HL-60 (cell line): ENCODE measurements around the gene PRDX4.

Experiments used
- SPI1 ChIP-seq: IDR thresholded peaks from 2 replicates; pipeline ENCODE4 v1.6.1; 2012; ENCODE audit warnings: low read depth, mild to moderate bottlenecking, borderline replicate concordance
- TF ChIP-seq, protein P1 (sequence below): IDR thresholded peaks from one replicate; pipeline ENCODE4 v1.5.1; 2011; ENCODE audit warnings: low read length, control low read depth, inconsistent platforms; ENCODE audit not compliant: insufficient read depth
- TF ChIP-seq, protein P2 (sequence below): IDR thresholded peaks from 2 replicates; pipeline ENCODE4 v1.6.1; 2012; ENCODE audit warnings: low read depth; ENCODE audit not compliant: insufficient replicate concordance

DNA sequence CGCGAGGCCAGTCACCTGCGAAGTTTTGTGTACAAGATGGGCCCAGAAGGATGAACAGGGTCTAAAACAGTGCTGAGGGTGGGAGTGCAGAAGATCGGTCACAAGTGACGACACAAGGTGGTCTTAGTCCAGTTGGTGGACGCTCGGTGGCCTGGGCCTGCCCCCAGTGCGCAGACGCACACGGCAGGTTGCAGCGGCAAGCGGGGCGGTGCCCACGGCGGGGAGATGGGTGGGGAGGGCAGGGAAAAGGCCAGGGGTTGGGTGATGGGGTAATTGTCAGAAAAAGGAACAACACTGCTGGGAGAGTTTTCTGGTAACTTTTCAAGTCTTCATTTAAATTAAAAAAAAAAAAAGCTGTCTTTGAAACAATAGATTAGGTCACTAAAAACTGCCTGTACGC is 1.0 kb upstream of the PRDX4 start:
- TF ChIP-seq, protein P1, sequence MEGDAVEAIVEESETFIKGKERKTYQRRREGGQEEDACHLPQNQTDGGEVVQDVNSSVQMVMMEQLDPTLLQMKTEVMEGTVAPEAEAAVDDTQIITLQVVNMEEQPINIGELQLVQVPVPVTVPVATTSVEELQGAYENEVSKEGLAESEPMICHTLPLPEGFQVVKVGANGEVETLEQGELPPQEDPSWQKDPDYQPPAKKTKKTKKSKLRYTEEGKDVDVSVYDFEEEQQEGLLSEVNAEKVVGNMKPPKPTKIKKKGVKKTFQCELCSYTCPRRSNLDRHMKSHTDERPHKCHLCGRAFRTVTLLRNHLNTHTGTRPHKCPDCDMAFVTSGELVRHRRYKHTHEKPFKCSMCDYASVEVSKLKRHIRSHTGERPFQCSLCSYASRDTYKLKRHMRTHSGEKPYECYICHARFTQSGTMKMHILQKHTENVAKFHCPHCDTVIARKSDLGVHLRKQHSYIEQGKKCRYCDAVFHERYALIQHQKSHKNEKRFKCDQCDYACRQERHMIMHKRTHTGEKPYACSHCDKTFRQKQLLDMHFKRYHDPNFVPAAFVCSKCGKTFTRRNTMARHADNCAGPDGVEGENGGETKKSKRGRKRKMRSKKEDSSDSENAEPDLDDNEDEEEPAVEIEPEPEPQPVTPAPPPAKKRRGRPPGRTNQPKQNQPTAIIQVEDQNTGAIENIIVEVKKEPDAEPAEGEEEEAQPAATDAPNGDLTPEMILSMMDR: no peak
- no peak for TF ChIP-seq SPI1
- TF ChIP-seq, protein P2, sequence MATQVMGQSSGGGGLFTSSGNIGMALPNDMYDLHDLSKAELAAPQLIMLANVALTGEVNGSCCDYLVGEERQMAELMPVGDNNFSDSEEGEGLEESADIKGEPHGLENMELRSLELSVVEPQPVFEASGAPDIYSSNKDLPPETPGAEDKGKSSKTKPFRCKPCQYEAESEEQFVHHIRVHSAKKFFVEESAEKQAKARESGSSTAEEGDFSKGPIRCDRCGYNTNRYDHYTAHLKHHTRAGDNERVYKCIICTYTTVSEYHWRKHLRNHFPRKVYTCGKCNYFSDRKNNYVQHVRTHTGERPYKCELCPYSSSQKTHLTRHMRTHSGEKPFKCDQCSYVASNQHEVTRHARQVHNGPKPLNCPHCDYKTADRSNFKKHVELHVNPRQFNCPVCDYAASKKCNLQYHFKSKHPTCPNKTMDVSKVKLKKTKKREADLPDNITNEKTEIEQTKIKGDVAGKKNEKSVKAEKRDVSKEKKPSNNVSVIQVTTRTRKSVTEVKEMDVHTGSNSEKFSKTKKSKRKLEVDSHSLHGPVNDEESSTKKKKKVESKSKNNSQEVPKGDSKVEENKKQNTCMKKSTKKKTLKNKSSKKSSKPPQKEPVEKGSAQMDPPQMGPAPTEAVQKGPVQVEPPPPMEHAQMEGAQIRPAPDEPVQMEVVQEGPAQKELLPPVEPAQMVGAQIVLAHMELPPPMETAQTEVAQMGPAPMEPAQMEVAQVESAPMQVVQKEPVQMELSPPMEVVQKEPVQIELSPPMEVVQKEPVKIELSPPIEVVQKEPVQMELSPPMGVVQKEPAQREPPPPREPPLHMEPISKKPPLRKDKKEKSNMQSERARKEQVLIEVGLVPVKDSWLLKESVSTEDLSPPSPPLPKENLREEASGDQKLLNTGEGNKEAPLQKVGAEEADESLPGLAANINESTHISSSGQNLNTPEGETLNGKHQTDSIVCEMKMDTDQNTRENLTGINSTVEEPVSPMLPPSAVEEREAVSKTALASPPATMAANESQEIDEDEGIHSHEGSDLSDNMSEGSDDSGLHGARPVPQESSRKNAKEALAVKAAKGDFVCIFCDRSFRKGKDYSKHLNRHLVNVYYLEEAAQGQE: no peak
